OCI-LY1 (cell line): Measurements from ENCODE around the gene P2RY11.

Source experiments
- CTCF ChIP-seq: fragments of 200-600 bp; sonication (generic), shearing (Covaris generic); IDR thresholded peaks from 2 replicates; pipeline ENCODE4 v1.5.1; 2017; ENCODE audit warnings: mild to moderate bottlenecking, antibody characterized with exemption, low read length, moderate library complexity, mixed read lengths
- EZH2 ChIP-seq: fragments of 200-600 bp; sonication (generic), shearing (Covaris generic); IDR thresholded peaks from 2 replicates; pipeline ENCODE4 v1.8.0; 2017; ENCODE audit warnings: borderline replicate concordance, mixed run types, mild to moderate bottlenecking, antibody characterized with exemption, low read length, moderate library complexity, mixed read lengths

- no peak for TF ChIP-seq CTCF
- TF ChIP-seq EZH2 = no peak
Observed at GRCh38 chr19:10120538-10121189, 9.2 kb downstream of the P2RY11 start.
